HG03342 (cell line): ENCODE data around the gene PHEX.

ENCODE experiments used
- ATAC-seq: cut with Tn5 transposase; IDR thresholded peaks from one replicate; pipeline ENCODE4 v1.9.1; 2021; ENCODE audit warnings: mild to moderate bottlenecking, moderate library complexity; ENCODE audit not compliant: unreplicated experiment

Gene PHEX

DNA sequence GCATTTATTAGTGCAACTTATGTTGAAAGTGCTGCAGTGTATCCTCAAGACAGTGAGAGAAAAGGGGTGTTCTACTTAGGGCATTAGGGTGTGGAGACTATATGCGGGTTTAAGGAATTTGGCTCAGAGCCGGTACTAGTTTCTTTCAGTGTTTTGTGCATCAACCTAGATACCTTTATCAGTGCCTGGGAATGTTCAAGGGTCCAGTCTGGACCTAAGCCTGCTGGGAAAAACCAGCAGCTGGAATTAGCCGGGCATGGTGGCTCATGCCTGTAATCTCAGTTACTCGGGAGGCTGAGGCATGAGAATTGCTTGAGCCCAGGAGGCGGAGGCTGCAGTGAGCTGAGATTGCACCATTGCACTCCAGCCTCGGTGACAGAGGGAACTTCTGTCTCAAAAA lies 7.4 kb downstream of the PHEX start:
- no peak for ATAC-seq

GRCh38 chrX:22040184-22040583 lies 8.1 kb downstream of the PHEX start:
- no peak for ATAC-seq

DNA sequence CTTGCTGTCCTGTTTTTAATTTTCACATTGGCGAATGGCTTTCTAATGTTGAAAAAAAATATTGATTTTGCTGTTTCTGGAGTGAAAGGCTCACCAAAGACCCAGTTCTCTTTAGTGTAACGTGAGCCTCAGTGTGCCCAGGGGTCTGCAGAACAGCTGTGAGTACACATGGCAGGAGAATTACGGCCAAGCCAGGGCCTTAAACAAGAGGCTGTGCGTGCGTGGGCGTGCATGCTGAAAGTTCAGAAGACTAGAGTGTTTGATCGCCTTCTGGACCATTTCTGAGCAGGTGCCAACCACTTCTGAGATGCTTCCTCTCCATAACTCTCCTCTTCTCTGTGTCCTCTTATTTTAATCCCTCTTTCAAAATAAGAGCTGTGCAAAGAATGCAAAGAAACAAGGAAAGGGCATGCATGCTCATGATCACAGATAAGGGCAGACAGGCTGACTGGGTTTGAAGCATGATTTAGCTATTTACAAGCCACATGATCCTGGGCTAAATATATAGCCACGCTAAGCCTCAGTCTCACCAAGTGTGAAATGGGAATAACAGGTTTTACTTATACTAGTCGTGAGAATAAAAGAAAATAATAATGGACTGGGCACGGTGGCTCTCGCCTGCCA lies 9.9 kb downstream of the PHEX start:
- ATAC-seq, result no peak

DNA sequence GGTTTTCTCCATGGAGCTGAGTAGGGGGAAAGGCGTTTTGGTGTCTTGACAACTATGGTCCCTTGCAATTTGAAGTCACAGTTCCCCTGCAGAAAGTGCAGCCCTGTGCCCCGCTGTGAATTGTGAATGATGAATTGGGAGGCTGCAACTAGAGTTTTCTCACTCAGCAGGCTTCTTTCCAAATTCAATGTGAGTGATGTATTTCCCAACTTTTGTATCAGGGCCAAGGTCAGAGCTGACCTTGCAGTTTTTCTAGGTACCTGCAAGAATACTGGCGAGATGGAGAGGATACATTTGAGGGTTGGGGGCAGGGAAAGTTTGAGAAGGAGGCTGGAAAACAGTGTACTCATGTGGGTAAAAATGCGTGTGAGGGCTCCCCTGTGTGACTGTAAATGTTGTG lies 11.7 kb downstream of the PHEX start:
- no peak for ATAC-seq

- ATAC-seq, result no peak
Measured at GRCh38 chrX:22047468-22047867, 15.3 kb downstream of the PHEX start.

- ATAC-seq, result no peak
Measured at GRCh38 chrX:22053481-22053880, 21.4 kb downstream of the PHEX start.

DNA sequence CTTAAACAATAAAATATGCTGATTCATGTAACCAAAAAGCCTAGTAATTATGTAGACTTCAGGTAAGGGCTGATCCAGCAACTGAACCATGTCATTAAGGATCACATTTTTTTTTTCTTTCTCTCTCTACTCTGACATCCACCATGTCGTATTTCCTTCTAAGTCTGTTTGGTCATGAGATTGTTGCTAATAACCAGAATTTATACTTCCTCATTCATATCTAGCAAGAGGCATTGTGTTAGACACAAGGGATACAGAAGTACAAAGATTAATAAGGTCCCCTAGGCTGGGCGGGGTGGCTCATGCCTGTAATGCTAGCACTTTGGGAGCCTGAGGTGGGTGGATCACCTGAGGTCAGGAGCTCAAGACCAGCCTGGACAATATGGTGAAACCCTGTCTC lies 24.1 kb downstream of the PHEX start:
- peak; percentile 34 for ATAC-seq

DNA sequence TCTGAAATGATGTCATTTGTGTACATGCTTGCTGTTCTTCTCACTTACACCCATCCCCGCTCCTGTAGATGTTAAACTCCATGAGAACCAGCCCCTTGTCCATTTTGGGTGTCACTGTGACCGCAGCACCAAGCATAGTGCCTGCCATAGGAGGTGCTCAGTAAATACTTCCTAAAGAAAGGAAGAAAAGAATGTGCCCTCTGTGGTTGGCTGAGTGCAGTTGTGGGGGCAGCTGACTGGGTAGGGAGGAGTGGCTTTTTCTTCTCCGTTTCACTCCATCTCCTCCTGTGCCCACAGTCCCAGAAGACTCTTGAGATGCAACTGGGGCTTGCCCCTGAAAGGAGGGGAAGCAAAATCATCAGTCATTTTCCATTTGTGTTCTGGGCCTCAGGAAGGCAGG lies 25.5 kb downstream of the PHEX start:
- peak; percentile 28 for ATAC-seq

GRCh38 chrX:22059775-22060174 lies 27.6 kb downstream of the PHEX start:
- ATAC-seq, result no peak

GRCh38 chrX:22060415-22061280 lies 28.5 kb downstream of the PHEX start:
- ATAC-seq, result peak; percentile 57

DNA sequence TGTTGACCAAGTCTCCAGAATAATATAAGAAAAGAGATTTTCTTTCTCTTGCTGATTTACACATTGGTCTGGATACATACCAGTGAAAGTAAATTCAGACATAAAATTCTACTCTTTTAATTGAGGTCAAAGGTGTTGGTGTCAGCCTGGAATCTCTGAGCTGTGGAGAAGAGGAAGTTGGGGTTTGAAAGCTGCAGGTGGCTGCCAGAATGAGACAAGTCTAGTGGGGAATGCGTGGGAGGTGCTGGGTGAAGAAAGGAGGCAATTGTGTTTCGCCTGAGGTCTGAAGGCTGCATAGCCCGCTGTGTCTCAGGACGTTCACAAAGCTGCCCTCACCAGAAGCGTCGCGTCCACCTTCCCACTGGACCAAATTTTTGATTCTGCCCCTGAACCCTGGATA lies 31.2 kb downstream of the PHEX start:
- ATAC-seq, result peak; percentile 85

- ATAC-seq, result no peak
Measured at GRCh38 chrX:22069586-22069985, 37.5 kb downstream of the PHEX start.

GRCh38 chrX:22073928-22074327 lies 41.8 kb downstream of the PHEX start:
- ATAC-seq, result no peak

- ATAC-seq, result no peak
Measured at GRCh38 chrX:22078117-22078516, 46.0 kb downstream of the PHEX start.

DNA sequence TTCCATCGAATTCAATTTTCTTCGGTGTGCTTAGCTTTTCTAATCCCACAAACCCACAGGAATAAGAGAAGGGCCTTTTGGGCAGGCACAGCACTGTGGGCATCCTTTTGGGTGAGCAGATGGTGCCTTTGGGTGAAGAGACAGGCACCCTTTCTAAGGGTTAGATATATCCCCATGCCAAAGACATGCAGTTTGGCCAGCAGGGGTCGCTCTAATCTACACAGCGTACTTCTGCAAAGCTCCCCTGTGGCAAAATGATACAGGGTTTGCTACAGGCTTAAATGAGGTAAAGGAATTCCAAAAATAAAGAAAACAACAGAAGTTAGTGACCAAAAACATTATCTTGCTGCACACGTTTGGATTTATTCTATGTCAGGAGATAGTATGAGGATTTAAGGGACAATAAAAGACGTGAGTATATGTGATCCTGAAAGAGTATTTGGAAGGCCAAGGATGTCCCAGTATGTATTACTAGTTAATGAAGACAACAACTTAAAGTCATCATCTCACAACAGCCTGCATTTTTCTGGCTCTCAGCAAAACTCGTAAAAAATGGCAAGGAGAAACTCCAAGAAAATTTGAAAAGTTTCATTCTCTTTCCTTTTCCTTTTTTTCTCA lies 49.5 kb downstream of the PHEX start:
- peak; percentile 92 for ATAC-seq

GRCh38 chrX:22086003-22086402 lies 53.9 kb downstream of the PHEX start:
- ATAC-seq, result no peak

GRCh38 chrX:22087011-22087557 lies 55.0 kb downstream of the PHEX start:
- no peak for ATAC-seq

DNA sequence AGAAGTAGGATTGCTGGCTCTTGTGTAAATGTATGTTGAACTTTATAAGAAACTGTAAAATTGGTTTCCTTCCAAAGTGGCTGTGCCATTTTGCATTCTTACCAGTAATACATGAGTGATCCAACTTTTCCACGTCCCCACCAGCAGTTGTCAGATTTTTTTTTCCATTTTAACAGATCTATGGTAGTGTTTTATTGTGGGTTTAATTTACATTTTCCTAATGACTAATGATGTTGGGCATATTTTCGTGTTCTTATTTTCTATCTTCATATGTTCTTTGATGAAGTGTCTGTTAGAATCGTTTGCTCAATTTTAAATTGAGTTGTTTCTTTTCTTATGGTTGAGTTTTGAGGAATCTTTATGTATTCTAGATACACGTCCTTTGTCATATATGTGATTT lies 56.2 kb downstream of the PHEX start:
- no peak for ATAC-seq

- ATAC-seq, result no peak
Measured at GRCh38 chrX:22090181-22090580, 58.1 kb downstream of the PHEX start.

GRCh38 chrX:22093550-22093949 lies 61.4 kb downstream of the PHEX start:
- no peak for ATAC-seq

GRCh38 chrX:22095286-22095685 lies 63.2 kb downstream of the PHEX start:
- no peak for ATAC-seq

DNA sequence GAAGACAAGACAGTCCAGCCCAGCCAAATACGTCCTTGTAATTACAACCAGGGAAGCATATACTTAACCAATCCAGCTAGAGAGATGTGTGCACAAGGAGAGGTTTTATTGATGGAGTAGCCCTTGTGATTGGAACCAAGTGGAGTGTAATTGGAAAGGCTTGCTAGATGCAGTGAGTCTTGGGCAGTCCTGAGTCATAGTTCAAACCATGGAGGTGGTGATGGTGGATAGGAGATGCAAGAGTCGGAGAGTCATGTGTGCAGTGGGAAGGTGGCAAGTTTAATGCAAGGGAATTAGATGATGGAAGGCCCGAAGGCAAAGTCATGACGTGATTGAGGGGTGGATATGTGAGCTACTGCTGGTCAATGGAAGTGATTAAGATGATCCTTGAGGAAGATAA lies 63.7 kb downstream of the PHEX start:
- no peak for ATAC-seq
